ENCODE results near the gene FANCE.

The FANCE gene

DNA sequence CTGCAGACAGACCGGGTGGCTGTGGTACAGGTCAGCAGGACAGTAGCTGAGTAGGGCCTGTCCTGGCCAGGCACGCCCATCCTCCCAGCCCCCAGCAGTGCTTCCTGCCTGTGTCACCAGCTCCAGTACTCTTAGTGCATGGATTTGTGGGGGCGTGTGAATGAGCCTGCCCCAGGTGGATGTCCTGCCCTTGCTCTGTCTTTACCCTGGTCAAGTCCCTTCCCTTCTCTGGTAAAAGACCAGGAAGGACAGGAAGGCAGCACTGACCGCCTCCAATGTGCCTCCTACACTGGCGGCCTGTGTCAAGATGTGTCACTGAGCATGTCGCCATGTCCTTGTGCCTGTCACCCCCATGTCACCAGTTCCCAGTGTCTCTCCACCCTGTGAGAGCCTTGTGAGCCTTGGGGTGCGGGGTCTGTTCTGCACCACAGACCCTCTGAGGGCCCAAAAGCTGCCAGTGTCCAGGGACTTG lies 32.8 kb downstream of the FANCE start:
- no peak for DNase-seq

DNA sequence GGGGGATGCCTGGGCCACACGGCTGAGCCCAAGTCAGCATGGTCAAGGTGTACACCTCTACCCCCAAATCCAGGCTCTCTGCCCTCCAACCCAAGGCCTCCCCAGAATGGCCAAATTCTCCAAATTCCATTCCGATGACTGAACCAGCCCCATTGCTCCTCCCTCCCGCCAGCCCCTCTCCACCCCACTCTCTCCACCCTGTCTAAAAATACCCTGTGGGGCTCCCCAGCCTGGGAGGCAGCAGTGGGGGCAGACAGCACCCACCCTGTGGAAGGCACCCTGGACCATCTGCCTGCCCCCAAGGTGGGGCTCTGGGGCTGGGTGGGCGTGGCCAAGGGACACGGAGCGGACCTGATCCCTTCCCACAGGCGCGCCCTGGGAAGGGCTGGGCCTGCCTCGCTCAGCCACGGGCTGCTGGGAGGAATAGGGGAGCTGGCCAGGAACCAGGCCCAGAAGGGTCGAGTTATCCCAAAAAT lies 33.3 kb downstream of the FANCE start:
- no peak for DNase-seq

GRCh38 chr6:35486005-35486925 lies 34.1 kb downstream of the FANCE start:
- DNase-seq = no peak

- DNase-seq = no peak
Observed at GRCh38 chr6:35487658-35488516, 35.7 kb downstream of the FANCE start.

DNA sequence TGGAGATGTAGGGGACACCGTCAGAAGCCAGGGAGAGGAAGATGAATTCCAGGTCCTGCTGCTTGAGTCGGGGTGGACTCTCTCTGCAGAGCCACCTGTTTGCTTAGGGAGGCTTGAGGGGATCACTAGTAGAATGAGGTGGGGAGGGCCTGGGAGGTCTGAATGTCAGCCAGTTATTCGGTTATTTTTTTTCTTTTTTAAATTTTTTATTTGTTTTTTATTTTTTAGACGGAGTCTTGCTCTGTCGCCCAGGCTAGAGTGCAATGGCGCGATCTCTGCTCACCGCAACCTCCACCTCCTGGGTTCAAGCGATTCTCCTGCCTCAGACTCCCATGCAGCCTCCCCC lies 36.4 kb downstream of the FANCE start:
- DNase-seq = no peak

DNA sequence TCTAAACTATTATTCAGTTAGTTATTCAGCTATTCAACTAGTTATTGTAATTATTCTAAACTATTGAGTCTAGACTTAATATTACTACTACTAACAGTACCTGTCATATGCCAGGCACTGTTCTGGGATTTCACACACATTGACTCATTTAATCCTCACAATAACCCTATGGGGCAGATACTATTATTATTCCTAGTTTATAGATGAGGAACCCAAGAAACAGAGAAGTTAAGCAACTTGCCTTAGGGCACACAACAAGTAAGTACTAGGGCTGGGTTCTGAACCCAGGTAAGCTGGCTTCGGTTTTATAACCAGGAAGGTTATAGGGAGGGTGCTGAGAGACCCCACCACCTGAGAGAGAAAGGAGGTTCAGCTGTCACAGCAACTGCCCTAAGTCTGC lies 36.9 kb downstream of the FANCE start:
- no peak for DNase-seq

- no peak for DNase-seq
Observed at GRCh38 chr6:35489995-35490791, 38.1 kb downstream of the FANCE start.

DNA sequence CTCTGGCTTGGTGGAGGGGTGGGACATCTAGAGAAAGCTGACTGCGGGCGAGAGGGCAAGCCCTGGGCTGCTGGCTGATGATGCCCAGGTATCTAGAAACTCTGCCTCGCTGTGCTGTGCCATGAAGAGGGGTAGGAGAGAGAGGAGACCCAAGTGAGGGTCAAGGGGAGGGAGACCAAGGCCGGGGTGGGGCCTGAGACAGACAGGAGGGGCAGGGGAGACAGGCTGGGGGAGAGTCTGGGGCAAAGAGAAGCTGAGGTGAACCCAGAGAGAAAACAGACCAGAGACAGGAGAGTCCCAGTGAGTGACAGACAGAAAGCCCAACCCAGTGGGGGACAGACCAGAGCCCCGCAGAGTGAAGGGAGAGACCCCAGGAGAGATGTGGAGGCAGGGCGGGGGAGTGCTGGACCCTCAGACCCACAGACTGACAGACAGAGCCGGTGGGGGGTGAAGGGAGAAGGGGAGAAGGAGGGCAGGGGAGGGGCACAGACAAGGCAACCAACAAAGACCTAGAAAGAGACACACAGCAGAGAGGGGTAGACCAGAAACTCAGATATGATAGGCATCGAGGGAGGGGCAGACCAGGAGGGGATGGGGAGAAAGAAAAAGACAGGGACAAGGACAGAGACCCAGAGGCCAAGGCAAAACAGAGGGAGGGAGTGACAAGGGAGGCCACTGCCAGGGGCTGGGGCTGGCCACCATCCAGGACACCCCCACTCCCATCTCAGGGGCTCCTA lies 38.9 kb downstream of the FANCE start:
- DNase-seq = no peak

GRCh38 chr6:35491558-35492257 lies 39.6 kb downstream of the FANCE start:
- no peak for DNase-seq

DNA sequence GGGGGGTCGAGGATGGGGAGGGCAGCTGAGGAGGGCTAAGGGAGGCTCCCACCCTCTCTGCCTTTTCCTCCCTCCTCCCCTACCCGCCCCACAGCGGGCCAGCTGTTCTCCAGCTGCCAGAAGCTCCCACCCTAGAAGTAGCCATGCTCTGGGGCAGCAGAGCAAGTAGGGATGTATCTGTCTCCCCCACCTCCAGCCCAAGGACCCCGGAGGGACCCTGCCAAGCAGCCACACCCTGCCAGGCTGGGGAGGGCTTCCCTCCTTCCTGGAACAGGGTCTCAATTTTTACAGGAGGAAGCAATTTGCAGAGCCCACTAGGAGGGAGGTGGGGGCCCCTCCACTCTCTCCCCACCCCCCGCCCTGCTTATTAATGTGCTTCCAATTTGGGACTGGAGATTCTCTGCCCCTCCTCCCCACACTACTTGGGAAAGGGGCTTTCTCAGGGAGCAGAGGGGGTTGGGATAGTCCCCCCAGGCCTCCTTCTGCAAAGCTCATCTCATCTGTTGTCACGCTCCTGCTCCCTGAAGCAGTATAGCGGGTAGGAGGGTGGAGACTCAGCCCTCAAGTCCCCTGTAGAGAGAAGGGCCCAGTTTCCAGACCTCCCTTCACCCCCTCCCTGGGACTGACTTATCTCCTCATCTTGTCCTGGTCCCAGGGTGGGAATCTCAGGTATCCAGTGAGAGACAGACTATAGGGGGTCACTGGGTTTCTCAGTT lies 40.3 kb downstream of the FANCE start:
- DNase-seq = no peak

DNA sequence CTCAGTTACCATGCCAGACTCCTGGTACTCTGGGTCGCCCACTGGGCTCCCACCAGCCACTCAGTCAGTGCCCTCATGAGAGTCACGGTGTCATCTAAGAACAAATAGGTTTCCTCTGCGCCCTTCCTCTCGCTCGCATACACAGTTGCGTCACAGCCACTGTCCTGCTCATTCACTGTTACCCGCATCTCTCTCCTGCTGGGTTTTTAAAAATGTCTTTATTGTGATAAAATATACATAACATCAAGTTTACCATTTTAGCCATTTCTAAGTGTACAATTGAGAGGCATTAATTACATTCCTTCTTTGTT lies 40.8 kb downstream of the FANCE start:
- DNase-seq = no peak

- no peak for DNase-seq
Observed at GRCh38 chr6:35493307-35493983, 41.3 kb downstream of the FANCE start.

DNA sequence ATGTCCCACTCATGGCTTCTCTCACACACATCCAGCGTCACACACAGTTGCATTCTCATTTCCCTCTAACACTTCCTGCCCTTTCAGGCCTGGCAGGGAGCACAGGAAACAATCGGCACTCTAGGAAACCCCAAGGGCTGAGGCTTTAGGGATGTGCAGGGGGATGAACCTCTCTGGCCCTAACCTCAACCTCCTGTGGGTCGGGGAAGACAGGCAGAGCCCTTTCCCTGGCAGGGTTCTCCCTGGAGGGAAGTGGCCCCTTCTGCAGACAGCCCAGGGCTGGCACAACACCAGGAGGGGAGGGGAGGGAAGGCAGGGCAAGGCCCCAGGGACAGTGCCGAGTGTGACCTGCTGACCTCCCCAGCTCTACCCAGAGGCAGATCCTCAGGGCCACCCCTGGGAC lies 42.0 kb downstream of the FANCE start:
- no peak for DNase-seq

DNA sequence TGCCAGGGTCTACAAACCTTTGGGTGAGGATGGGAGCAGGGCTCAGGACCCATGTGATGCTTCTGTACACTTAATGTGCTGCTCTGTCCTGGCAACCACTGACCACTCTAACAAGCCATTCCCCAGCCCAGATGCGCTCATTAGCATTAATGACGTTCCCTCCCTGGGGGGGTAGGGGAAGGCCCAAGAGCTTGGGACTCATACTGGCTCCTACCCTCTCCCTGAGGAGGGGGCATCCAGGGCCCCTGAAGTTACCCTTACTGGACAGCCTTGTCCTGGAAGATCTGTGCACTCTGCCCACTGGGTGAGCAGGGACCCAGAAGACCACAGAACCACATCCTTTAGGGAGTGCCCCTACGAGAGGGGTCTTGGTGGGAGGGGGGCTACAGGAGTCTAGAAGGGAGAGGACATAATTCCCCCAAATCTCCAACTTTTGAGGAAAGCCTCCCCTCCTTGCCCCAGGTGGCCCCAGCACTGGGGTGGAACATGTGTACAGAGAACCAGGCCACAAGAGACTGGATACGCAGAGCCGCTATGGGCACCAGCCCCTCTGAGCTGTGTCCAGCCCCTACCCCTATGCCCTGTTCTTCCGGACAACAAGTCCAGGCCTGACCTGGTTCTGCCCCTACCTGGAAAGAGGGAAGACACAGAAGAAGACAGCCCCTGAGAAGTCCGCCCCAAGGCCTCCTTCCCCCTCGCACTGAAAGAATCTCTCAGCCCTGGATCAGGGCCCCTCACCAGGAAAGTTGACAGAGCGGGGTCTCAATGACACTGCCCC lies 43.3 kb downstream of the FANCE start:
- no peak for DNase-seq

- DNase-seq = no peak
Observed at GRCh38 chr6:35496036-35496840, 44.1 kb downstream of the FANCE start.

DNA sequence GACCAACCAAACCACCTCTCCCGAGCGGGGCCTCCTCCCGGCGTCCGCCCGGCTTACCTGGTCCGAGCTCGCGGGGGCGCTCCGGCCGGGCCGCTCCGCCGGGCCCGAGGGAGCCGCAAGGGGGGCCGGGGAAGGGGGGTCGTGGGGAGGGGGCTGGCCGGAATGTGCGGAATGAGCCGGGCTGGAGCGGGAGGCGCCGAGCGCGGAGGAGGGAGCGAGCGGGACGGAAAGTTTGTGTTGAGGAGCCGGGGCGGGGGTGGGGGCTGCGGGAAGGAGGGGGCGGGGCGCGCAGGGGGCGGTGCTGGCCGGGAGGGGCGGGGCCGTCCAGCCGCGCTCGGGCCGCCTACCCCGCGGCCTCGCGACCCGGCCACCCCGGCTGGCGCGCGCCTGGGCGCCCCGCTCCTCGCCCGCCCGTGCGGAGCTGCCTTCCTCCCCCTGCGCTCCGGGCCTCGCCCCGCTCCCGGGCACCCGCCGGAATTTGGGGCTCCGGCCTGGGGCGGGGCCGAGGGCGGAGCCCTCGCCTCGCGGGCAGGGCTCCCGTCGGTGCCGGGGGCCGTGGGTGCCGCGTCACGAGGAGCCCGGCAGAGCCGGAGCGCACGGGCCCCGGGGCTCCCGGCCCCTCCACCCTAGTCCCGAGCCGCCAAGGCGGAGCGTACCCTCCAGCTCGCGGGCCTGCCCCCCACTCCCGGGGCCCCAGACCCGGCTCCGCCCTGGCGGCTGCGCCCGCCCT lies 44.9 kb downstream of the FANCE start, which contains the start of gene TEAD3:
TSS of gene TEAD3 (minus strand) at position 239 of the 730 bp plus-strand sequence.
- peak; percentile 12 to 41 (median 34) for DNase-seq

- peak in 3 of 5 experiments; percentile 16 to 62 (median 29) for DNase-seq
Observed at GRCh38 chr6:35497571-35498421, 45.7 kb downstream of the FANCE start.
